Measurements from ENCODE around the gene RNU4-1. TPM values are rescaled to one million over a fixed set of nuclear protein-coding genes. Genes with fewer than 3 reads are reported as not detected.

Gene RNU4-1
- total and polyA plus RNA-seq, 2 of the 4 experiments (the other 2 are of a cell fraction): under 0.01 TPM; not detected in 1

- Histone ChIP-seq H3K9ac (ENCODE audit: low read depth, low read length) (no peak overlapping the region), H3K79me1 (ENCODE audit: low read depth in 1 of 2, low read length in 2 of 2) (no peaks in the 10 kb centered on the region), H2AK9ac (replicated peaks; ENCODE audit: low read depth, low read length, poor library complexity) (no peak overlapping the region), H4K91ac (ENCODE audit: insufficient read depth, low read depth, low read length) (no peak overlapping the region), H2BK120ac (ENCODE audit: low read depth, low read length) (no peak overlapping the region), H4K20me1 (ENCODE audit: insufficient read depth, low read length) (no peaks in the 10 kb centered on the region), H3K18ac (ENCODE audit: low read depth, low read length) (no peak overlapping the region), H2AK5ac (ENCODE audit: low read depth, low read length) (no peak overlapping the region), H3K27me3 (ENCODE audit: control insufficient read depth, insufficient read depth, low read length) (no peaks in the 10 kb centered on the region; the same call in 1 of the 2 replicates), H3K4ac (ENCODE audit: low read depth, low read length) (no peak overlapping the region), H3K27ac (ENCODE audit: insufficient read depth, low read length) (no peak overlapping the region), H3K9me3 (ENCODE audit: control insufficient read depth, insufficient read depth, low read length) (no peaks in the 10 kb centered on the region), H3K14ac (replicated peaks; ENCODE audit: low read depth, low read length) (no peak overlapping the region), H3K9me1 (ENCODE audit: insufficient read depth, low read length) (peaks cover 3% of the 10 kb centered on the region; the same call in 1 of the 2 replicates), H2AFZ (replicated peaks; ENCODE audit: low read length, poor library complexity) (no peak overlapping the region), H4K5ac (ENCODE audit: low read depth, low read length) (no peak overlapping the region), H2BK5ac (ENCODE audit: low read depth, low read length, poor library complexity, severe bottlenecking) (no peak overlapping the region), H2BK15ac (ENCODE audit: low read depth, low read length) (no peak overlapping the region), H3K4me2 (ENCODE audit: low read depth, low read length) (no peak overlapping the region), H3K4me1 (ENCODE audit: control insufficient read depth, insufficient read depth, low read length) (peaks cover 4% of the 10 kb centered on the region; the same call in 1 of the 2 replicates), H3K23ac (ENCODE audit: low read depth, low read length) (no peak overlapping the region), H2BK20ac (ENCODE audit: low read depth, low read length) (no peak overlapping the region), H4K8ac (ENCODE audit: low read depth in 2 of 2, low read length in 2 of 2) (no peak overlapping the region), H3K56ac (ENCODE audit: extremely low read depth, insufficient read depth, low read length) (no peak overlapping the region), H3K36me3 (ENCODE audit: control insufficient read depth, insufficient read depth, low read length) (no peaks in the 10 kb centered on the region), H3K4me3 (ENCODE audit: insufficient read depth, low read depth, low read length) (no peak overlapping the region)
- dilution Hi-C loops (cut with HindIII; ENCODE audit: low sequenced_read_pairs, unreplicated experiment) (no loop called here), in situ Hi-C loops (cut with MboI; ENCODE audit: low sequenced_read_pairs) (no loop called here), intact Hi-C loops (cut with micrococcal nuclease) (no loop called here)
- CTCF ChIA-PET: no interaction called here
- DNase-seq (no peak), ATAC-seq (ENCODE audit: low read depth) (no peak)
- WGBS, 2 experiments (ENCODE audit: extremely low coverage in 2 of 2, insufficient read length in 1 of 2): 69% methylated on average over 2 of the region's 7 CpGs; no CpG with 5 or more reads in 1 of the 2 experiments
- BruUV-seq (replicated peaks): no TSS peak
- POLR2A ChIA-PET (ENCODE audit: unreplicated experiment): interaction anchor here (0.7 to 1.6 kb wide), 2 partner anchors 8 to 48 kb away, joined by 3 to 6 read pairs; partner anchors contain the start of gene RNU4-2
- no peak for TF ChIP-seq RFX5 (IDR thresholded peaks at IDR 0.05; ENCODE audit: low read depth, low read length)
- no peak for TF ChIP-seq SMC3 (IDR thresholded peaks at IDR 0.05; ENCODE audit: low read depth, low read length)
- TF ChIP-seq CEBPB (IDR thresholded peaks at IDR 0.05; ENCODE audit: low read depth, low read length): no peak
- TF ChIP-seq FOS (IDR thresholded peaks at IDR 0.05; ENCODE audit: low read depth, low read length): no peak
- no peak for TF ChIP-seq MAZ (IDR thresholded peaks at IDR 0.05; ENCODE audit: borderline replicate concordance, low read depth, low read length)
Observed at GRCh38 chr12:120283318-120283717, 9.7 kb downstream of the RNU4-1 start.

All from IMR-90 (cell line).